Skin epidermis (tissue), 12 donors: Measurements from ENCODE around the gene ENOX1.

ENCODE experiments used
- H3K27ac ChIP-seq, 21 experiments: fragments of 200-600 bp; sonication (generic) in 11 of 21; one replicate each; pipeline ENCODE4 v1.5.0; 2020; ENCODE audit warnings: mild to moderate bottlenecking in 3 of 21, inconsistent platforms in 2 of 21, moderate library complexity in 2 of 21
- H3K4me3 ChIP-seq, 7 experiments: fragments of 200-600 bp; sonication (generic) in 2 of 7; one replicate each; pipeline ENCODE4 v1.5.0; 2020; ENCODE audit warnings: inconsistent platforms in 2 of 7, mild to moderate bottlenecking in 2 of 7, moderate library complexity in 1 of 7

ENOX1 gene

GRCh38 chr13:43307921-43308433 is 478.8 kb downstream of the ENOX1 start:
- H3K4me3 ChIP-seq, result no peak overlapping the region
- H3K27ac ChIP-seq, result no peak overlapping the region

- H3K27ac ChIP-seq, result no peak overlapping the region
- no peak overlapping the region for H3K4me3 ChIP-seq
Observed at GRCh38 chr13:43307221-43307920, 479.4 kb downstream of the ENOX1 start.

DNA sequence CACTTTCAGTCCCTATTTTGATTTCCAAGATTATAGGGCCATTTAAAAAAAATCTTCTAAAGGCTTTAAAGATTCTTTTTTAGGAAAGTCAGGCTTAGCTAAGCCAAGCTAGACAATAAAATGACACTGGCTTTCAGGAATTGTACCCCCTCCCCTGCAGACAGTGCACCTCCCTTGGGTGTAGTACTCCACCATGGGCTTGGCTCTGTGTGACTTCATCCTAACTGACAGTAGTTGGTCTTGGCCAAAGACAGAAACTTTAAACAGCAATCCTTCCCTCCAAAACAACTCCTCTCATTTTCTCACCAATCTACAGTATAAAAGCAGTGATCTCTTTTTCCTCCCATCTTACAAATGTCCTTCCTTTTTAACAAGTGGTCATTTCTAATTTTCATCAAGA is 480.4 kb downstream of the ENOX1 start:
- Histone ChIP-seq H3K27ac (no peak overlapping the region), H3K4me3 (no peak overlapping the region)

GRCh38 chr13:43305416-43305815 is 481.4 kb downstream of the ENOX1 start:
- Histone ChIP-seq H3K4me3 (no peak overlapping the region), H3K27ac (no peak overlapping the region)

GRCh38 chr13:43304945-43305344 is 481.8 kb downstream of the ENOX1 start:
- H3K27ac ChIP-seq, result no peak overlapping the region

DNA sequence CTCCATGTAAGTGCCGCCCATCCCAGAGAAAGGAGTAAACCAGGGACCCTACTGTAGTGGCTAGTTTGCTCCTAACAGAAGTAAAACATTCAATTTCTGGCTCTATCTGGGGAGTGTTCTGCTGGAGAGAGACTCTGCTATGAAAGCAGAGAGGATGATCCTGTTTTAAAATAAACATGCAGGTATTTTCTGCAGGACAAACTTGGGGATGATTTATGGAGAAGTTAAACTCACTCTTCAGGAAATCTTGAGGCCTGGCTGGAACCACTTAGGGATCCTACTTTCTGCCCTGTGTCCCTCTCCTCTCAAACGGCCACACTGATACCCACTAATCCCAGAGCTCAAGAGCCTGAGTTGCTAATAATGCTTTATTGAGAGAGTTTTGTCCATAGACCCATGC is 482.3 kb downstream of the ENOX1 start:
- Histone ChIP-seq H3K27ac (no peak overlapping the region), H3K4me3 (no peak overlapping the region)

More at GRCh38 chr13:43304945-43305344, 481.8 kb downstream of the ENOX1 start:
- H3K4me3 ChIP-seq, result no peak overlapping the region

DNA sequence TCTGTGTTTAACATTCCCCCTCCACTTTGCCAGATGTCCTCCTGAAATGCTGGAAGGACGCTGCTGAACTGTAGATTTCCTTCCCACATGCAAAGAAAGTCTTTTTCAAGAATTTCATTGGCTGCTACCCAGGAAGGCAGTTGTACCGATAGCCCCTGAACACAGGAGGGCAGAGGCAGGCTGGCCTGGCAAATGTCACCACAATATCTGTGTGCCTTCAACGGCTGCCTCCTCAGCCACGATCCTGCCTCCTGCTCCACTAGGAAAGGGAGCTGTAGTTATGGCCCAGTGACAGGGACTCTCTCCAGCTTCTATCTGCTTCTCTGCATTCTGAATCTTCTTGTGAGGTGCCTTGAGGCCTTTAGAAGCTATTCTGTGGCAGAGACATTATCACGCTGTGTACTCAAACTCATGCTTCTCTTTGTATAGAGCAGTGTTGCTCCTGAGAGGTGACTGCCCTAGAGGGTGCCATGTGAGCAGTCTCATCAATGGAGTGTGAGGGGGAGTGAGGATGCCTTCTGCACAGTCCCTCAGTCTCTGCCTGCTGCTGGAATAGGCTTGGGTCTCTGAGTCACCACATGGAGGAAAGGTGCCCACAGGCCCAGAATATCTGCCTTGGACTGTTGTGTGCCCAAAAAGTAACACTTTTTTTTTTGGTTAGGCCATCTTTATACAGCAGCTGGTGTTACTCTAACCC is 483.6 kb downstream of the ENOX1 start:
- H3K27ac ChIP-seq, result no peak overlapping the region
- no peak overlapping the region for H3K4me3 ChIP-seq

DNA sequence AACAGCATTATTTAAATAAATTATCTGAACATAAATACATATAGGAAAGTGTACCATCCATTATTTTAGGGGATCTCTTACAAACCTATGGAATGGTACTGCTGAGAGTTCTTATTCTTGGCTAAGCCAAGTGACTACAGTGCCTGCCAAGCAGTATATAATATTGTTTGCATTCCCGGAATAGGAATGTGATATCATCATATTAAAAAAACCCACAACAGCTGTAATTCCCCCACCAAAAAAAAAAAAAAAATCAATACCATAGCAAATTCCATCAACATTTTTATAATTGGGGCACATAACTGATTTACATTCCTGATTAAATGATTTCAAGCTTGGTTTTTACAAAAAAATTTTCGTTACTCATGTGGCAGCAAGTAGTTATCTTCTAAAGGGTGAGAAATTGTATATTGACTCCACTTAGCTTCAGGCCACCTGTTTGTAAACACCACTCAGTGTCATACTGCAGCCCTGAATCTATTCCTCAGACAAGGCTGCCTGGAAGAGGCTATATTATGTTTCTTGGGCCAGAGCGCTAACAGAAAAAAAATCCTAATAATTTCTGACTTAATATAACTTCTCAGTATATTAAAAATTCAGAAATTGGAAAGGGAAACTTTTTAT is 485.3 kb downstream of the ENOX1 start:
- H3K4me3 ChIP-seq, result no peak overlapping the region
- no peak overlapping the region for H3K27ac ChIP-seq

DNA sequence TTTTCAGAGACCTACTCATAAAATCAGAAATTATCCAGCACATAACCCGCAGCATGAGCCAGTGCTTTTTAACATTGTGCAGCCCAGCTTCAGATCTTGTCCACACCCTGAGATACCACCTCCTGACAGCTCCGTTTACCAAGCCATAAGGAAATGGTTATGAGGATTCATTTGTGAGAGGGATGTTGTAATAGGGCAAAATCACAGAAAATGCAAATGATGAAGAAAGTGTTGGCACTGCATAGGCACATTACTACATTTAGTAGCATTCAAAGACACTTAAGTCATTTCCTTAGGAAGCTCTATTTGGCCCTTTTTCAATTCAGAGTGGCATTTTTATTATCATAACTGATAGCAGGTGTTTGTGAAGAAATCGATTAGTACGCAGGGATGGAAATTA is 485.9 kb downstream of the ENOX1 start:
- Histone ChIP-seq H3K4me3 (no peak overlapping the region), H3K27ac (no peak overlapping the region)

- no peak overlapping the region for H3K4me3 ChIP-seq
- no peak overlapping the region for H3K27ac ChIP-seq
Observed at GRCh38 chr13:43299374-43299773, 487.4 kb downstream of the ENOX1 start.

DNA sequence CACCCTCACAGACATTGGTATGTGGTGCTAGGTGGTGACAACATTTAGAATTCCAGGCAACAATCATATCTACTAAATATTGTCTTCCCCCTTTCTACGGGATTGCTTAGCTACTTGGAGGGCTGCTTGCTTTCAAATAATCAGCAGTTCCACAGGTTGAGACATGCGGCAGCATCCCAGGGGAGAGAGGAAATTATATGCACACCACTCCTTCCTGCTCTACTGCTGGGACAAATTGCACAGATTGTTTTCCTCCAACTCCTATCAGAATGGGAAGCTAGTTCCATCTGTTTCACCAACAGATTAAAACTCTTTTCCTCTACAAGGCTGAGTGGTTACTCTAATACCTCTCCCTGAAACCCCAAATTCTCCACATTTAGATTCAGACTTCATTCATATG is 488.0 kb downstream of the ENOX1 start:
- Histone ChIP-seq H3K4me3 (no peak overlapping the region), H3K27ac (no peak overlapping the region)

- Histone ChIP-seq H3K4me3 (no peak overlapping the region), H3K27ac (no peak overlapping the region)
Observed at GRCh38 chr13:43297967-43298678, 488.6 kb downstream of the ENOX1 start.

DNA sequence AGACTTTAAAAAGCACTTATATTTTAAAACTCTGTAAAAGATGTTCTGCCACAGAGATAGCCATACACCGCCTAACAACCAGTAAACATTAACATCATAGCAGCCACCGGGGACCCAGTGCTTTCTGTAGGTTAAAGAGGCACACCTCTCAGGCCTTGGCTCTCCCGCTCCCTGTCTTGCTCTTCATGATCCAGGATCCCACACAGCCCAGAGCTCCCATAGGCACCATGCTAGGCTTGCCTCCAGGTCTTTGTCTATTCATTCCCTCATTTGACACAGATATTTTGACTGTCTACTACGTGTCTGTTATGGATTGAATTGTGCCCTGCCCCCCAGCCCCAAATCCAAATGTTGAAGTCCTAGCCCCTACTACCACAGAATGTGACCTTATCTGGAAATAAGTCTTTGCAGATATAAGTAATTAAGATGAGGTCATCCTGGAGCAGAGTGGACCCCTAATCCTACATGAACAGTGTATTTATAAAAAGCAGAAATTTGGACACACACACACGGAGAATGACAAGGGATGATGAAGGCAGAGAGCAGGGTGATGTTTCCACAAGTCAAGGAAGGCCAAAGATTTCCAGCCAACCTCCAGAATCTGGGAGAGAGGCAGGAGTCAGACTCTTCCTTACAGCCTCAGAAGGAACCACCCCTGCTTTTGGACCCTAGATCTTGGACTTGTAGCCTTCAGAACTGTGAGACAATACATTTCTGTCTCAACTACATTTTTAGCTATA is 490.8 kb downstream of the ENOX1 start:
- H3K27ac ChIP-seq, result no peak overlapping the region
- H3K4me3 ChIP-seq, result no peak overlapping the region

- Histone ChIP-seq H3K4me3 (no peak overlapping the region), H3K27ac (no peak overlapping the region)
Observed at GRCh38 chr13:43295321-43295720, 491.5 kb downstream of the ENOX1 start.

GRCh38 chr13:43294412-43294811 is 492.4 kb downstream of the ENOX1 start:
- Histone ChIP-seq H3K4me3 (no peak overlapping the region), H3K27ac (no peak overlapping the region)

DNA sequence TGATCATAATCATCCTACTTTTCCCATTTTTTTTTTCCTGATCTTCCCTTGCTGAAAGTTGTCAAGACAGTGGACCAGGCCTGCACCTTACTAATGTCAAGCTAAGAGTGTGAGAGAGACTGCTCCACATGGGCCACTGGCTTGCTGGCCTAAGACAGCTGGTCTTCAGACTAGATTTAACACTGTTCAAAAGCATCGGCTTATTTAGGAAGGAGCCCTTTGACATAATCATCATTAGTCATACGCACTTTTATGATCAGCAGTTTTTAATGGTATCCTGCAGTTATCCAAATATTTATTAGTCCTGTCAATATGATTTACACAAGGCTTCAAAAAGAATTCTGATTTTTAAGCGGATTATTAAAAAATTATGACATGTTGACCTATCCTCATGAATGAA is 492.8 kb downstream of the ENOX1 start:
- H3K4me3 ChIP-seq, result no peak overlapping the region
- no peak overlapping the region for H3K27ac ChIP-seq

- Histone ChIP-seq H3K27ac (no peak overlapping the region), H3K4me3 (no peak overlapping the region)
Observed at GRCh38 chr13:43293561-43293960, 493.2 kb downstream of the ENOX1 start.

- Histone ChIP-seq H3K4me3 (no peak overlapping the region), H3K27ac (no peak overlapping the region)
Observed at GRCh38 chr13:43293008-43293407, 493.8 kb downstream of the ENOX1 start.

DNA sequence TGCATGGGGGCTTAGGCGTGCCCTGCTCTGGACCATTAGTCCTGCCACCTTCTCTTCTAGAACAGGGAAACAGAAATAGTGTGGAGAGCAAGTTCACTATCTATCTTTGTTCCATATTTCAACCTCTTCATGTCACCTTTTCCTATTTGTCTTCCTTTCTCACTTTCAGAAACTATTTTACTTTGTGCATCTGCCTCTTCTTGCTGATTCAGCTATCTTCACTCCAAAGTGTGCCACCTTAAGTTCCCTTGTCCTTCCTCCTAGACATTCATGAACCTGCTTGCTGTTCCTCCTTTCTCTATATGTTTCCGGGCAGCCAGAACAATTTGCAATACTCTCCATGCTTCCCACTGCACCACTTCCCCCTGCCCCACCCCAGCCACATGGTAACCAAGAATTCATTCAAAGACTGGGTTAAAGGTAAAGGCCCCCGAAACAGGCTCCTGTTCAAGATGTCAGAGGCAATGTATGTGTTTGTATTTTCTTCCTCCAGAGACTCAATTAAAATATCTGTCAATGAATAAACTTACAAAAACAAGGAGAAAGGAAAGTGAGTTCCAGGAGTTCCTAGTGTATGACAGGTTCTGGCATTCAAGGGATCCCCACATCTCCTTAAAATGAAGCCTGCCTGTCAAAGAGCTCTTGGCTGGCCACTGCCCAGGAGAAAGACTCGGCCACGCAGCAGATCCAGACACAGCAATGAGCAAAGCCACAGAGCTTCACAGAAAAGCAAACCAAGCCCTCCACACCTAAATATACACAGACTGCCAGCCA is 495.3 kb downstream of the ENOX1 start:
- H3K4me3 ChIP-seq, result no peak overlapping the region
- no peak overlapping the region for H3K27ac ChIP-seq
